Measurements from ENCODE around the gene NAXE.

NAXE gene

GRCh38 chr1:156643049-156643777 is 51.6 kb downstream of the NAXE start:
- no peak overlapping the region for H3K27ac ChIP-seq (ENCODE audit: low read length, poor library complexity, severe bottlenecking)
- no peak overlapping the region for H2BK12ac ChIP-seq (ENCODE audit: low read length in 2 of 2)
- H3K4me2 ChIP-seq (ENCODE audit: low read length, poor library complexity, severe bottlenecking), result no peak overlapping the region
- H3K23ac ChIP-seq (ENCODE audit: low read length in 2 of 2), result no peak overlapping the region
- H3K27me3 ChIP-seq (ENCODE audit: control insufficient read depth in 1 of 2, insufficient read depth in 1 of 2, low read length in 2 of 2), result peaks cover 98 to 99% of the 10 kb centered on the region in 2 experiments
- peaks cover 9% of the 10 kb centered on the region for H3K4me1 ChIP-seq (ENCODE audit: control insufficient read depth, insufficient read depth, low read depth, low read length)
- no peak overlapping the region for H2AK5ac ChIP-seq (ENCODE audit: low read length, severe bottlenecking)
- no peak overlapping the region for H2BK15ac ChIP-seq (ENCODE audit: low read depth, poor library complexity, severe bottlenecking)
- no peak overlapping the region for H4K8ac ChIP-seq (ENCODE audit: low read length)
- H3K36me3 ChIP-seq (ENCODE audit: control insufficient read depth in 1 of 2, insufficient read depth in 2 of 2, low read depth in 1 of 2, low read length in 2 of 2), result no peaks in the 10 kb centered on the region
- H3K4ac ChIP-seq (ENCODE audit: low read depth in 1 of 2, low read length in 2 of 2), result no peak overlapping the region
- H3K4me3 ChIP-seq (ENCODE audit: insufficient read depth in 1 of 2, low read depth in 1 of 2, low read length in 2 of 2), result no peak overlapping the region
- no peaks in the 10 kb centered on the region for H3K79me1 ChIP-seq (replicated peaks; ENCODE audit: low read length, poor library complexity, severe bottlenecking)
- no peak overlapping the region for H2BK5ac ChIP-seq (ENCODE audit: low read depth, low read length, poor library complexity, severe bottlenecking)
- H3K18ac ChIP-seq (ENCODE audit: low read depth in 1 of 2, low read length in 2 of 2), result no peak overlapping the region
- no peak overlapping the region for H4K91ac ChIP-seq (ENCODE audit: low read length)
- no peaks in the 10 kb centered on the region for H3K9me3 ChIP-seq (ENCODE audit: control insufficient read depth, low read length)
- no peak overlapping the region for H3K9ac ChIP-seq (ENCODE audit: low read length)
- 32% methylated on average over 2 of the region's 7 CpGs for whole genome bisulfite sequencing
- DNase-seq, result no peak
- H2AFZ ChIP-seq (ENCODE audit: low read depth, low read length), result no peak overlapping the region
- no peak overlapping the region for H3K14ac ChIP-seq (ENCODE audit: low read length in 2 of 2)
- H2BK120ac ChIP-seq (ENCODE audit: low read depth, low read length), result no peak overlapping the region

- H2AK5ac ChIP-seq (ENCODE audit: low read length, severe bottlenecking), result no peak overlapping the region
- peaks cover 9% of the 10 kb centered on the region for H3K4me1 ChIP-seq (ENCODE audit: control insufficient read depth, insufficient read depth, low read depth, low read length)
- peaks cover 98 to 99% of the 10 kb centered on the region in 2 experiments for H3K27me3 ChIP-seq (ENCODE audit: control insufficient read depth in 1 of 2, insufficient read depth in 1 of 2, low read length in 2 of 2)
- no peak overlapping the region for H4K8ac ChIP-seq (ENCODE audit: low read length)
- 86% methylated on average over 7 of the region's 7 CpGs for WGBS
- H3K23ac ChIP-seq (ENCODE audit: low read length in 2 of 2), result no peak overlapping the region
- H2BK5ac ChIP-seq (ENCODE audit: low read depth, low read length, poor library complexity, severe bottlenecking), result no peak overlapping the region
- no peak overlapping the region for H2AFZ ChIP-seq (ENCODE audit: low read depth, low read length)
- H4K91ac ChIP-seq (ENCODE audit: low read length), result no peak overlapping the region
- H2BK120ac ChIP-seq (ENCODE audit: low read depth, low read length), result no peak overlapping the region
- no peak overlapping the region for H3K18ac ChIP-seq (ENCODE audit: low read depth in 1 of 2, low read length in 2 of 2)
- DNase-seq, result no peak
- no peaks in the 10 kb centered on the region for H3K79me1 ChIP-seq (replicated peaks; ENCODE audit: low read length, poor library complexity, severe bottlenecking)
- no peak overlapping the region for H3K14ac ChIP-seq (ENCODE audit: low read length in 2 of 2)
- H2BK15ac ChIP-seq (ENCODE audit: low read depth, poor library complexity, severe bottlenecking), result no peak overlapping the region
- H3K36me3 ChIP-seq (ENCODE audit: control insufficient read depth in 1 of 2, insufficient read depth in 2 of 2, low read depth in 1 of 2, low read length in 2 of 2), result no peaks in the 10 kb centered on the region
- H3K9me3 ChIP-seq (ENCODE audit: control insufficient read depth, low read length), result no peaks in the 10 kb centered on the region
- no peak overlapping the region for H2BK12ac ChIP-seq (ENCODE audit: low read length in 2 of 2)
- H3K4me2 ChIP-seq (ENCODE audit: low read length, poor library complexity, severe bottlenecking), result no peak overlapping the region
- H3K4me3 ChIP-seq (ENCODE audit: insufficient read depth in 1 of 2, low read depth in 1 of 2, low read length in 2 of 2), result no peak overlapping the region
- H3K9ac ChIP-seq (ENCODE audit: low read length), result no peak overlapping the region
- no peak overlapping the region for H3K27ac ChIP-seq (ENCODE audit: low read length, poor library complexity, severe bottlenecking)
- H3K4ac ChIP-seq (ENCODE audit: low read depth in 1 of 2, low read length in 2 of 2), result no peak overlapping the region
Measured at GRCh38 chr1:156643778-156644092, 52.2 kb downstream of the NAXE start.
